HepG2 (cell line): ENCODE data around the gene TMTC1. TPM values are rescaled to one million over a fixed set of nuclear protein-coding genes. Genes with fewer than 3 reads are reported as not detected.

ENCODE experiments used
- ATAC-seq: fragments of 200-7000 bp; cut with Tn5 transposase; 3 replicates; pipeline ENCODE4 v1.9.1; 2020; ENCODE audit warnings: mild to moderate bottlenecking, moderate library complexity
- BruUV-seq: library from RNA; stranded (reverse); fragments of 400-500 nt; replicated peaks from 2 replicates; lab custom pipeline; 2021; lab: Mats Ljungman, UMichigan
- CTCF ChIA-PET: fragments of 300-600 bp; formaldehyde crosslinking; extraction: SDS; loops from one replicate; lab custom pipeline; 2021; ENCODE audit warnings: low total read pairs, inconsistent platforms, low intra/inter-chr PET ratio; lab: Yijun Ruan, JAX
- POLR2A ChIA-PET: fragments of 350-600 bp; sonication (Branson Sonifier 250); formaldehyde crosslinking; loops from one replicate; lab custom pipeline; 2020; ENCODE audit warnings: antibody characterized with exemption, inconsistent platforms; lab: Yijun Ruan, JAX
- DNase-seq: peaks from one replicate; pipeline ENCODE4 v3.0.0-alpha.2; 2015; ENCODE audit warnings: low spot score
- FAIRE-seq: peaks from 3 replicates; lab custom pipeline; 2011; peaks lifted over from hg19 to GRCh38; lab: Jason Lieb, UNC
- H2AFZ ChIP-seq: one replicate; pipeline ENCODE4 v1.6.1; 2011; ENCODE audit warnings: low read length, inconsistent platforms
- H3K27ac ChIP-seq: fragments of 300-600 bp; 3 replicates; pipeline ENCODE4 v1.8.0; 2011; ENCODE audit warnings: mixed run types, mild to moderate bottlenecking, mixed read lengths, low read length, inconsistent platforms; ENCODE audit not compliant: insufficient read depth; ENCODE audit errors: extremely low read length
- H3K27me3 ChIP-seq, 2 experiments: fragments of 200-600 bp in 1 of 2; 2 replicates in 1 of 2; 3 replicates in 1 of 2; pipeline versions ENCODE4 v1.6.0 to v1.8.0; 2011; ENCODE audit warnings: low read length in 2 of 2, mild to moderate bottlenecking in 2 of 2, moderate library complexity in 2 of 2, inconsistent platforms in 1 of 2; ENCODE audit not compliant: insufficient read depth in 2 of 2, control insufficient read depth in 1 of 2
- H3K36me3 ChIP-seq, 2 experiments: fragments of 200-600 bp in 1 of 2; replicated peaks in 1 of 2; 2 replicates in 1 of 2; 3 replicates in 1 of 2; pipeline versions ENCODE4 v1.5.1 to v1.8.0; 2011; ENCODE audit warnings: low read length in 2 of 2, inconsistent platforms in 1 of 2; ENCODE audit not compliant: insufficient read depth in 2 of 2, control insufficient read depth in 1 of 2
- H3K4me1 ChIP-seq: 2 replicates; pipeline ENCODE4 v1.5.1; 2012; ENCODE audit warnings: low read length, inconsistent platforms; ENCODE audit not compliant: insufficient read depth
- H3K4me2 ChIP-seq: 2 replicates; pipeline ENCODE4 v1.6.0; 2011; ENCODE audit warnings: low read depth, low read length, inconsistent platforms
- H3K4me3 ChIP-seq, 3 experiments: fragments of 200-600 bp in 1 of 3; sonication (generic), shearing (Covaris generic) in 1 of 3; replicated peaks in 1 of 3; 2 replicates each; pipeline ENCODE4 v1.5.1; 2011 to 2016; ENCODE audit warnings: low read length in 3 of 3, inconsistent platforms in 2 of 3, low read depth in 2 of 3, mild to moderate bottlenecking in 2 of 3, control low read depth in 1 of 3, mixed read lengths in 1 of 3; ENCODE audit not compliant: insufficient read depth in 1 of 3
- H3K79me2 ChIP-seq: one replicate; pipeline ENCODE4 v1.6.1; 2011; ENCODE audit warnings: low read length, inconsistent platforms; ENCODE audit not compliant: insufficient read depth
- H3K9ac ChIP-seq: 2 replicates; pipeline ENCODE4 v1.6.0; 2011; ENCODE audit warnings: mild to moderate bottlenecking, low read depth, low read length, inconsistent platforms; ENCODE audit not compliant: insufficient read depth
- H3K9me3 ChIP-seq: 2 replicates; pipeline ENCODE4 v1.5.1; 2012; ENCODE audit warnings: mild to moderate bottlenecking, low read length
- H4K20me1 ChIP-seq: 2 replicates; pipeline ENCODE4 v1.6.0; 2011; ENCODE audit warnings: inconsistent platforms, mild to moderate bottlenecking, low read length, moderate library complexity; ENCODE audit not compliant: insufficient read depth
- FOXJ3 ChIP-seq: sonication (generic); formaldehyde crosslinking; IDR thresholded peaks from 2 replicates; pipeline ENCODE4 v1.4.0; 2020; ENCODE audit warnings: missing genetic modification reagents, mild to moderate bottlenecking, borderline replicate concordance
- KDM2A ChIP-seq: sonication (generic); formaldehyde crosslinking; IDR thresholded peaks from 2 replicates; pipeline ENCODE4 v1.4.0; 2020; ENCODE audit warnings: low read depth, missing genetic modification reagents, borderline replicate concordance
- KLF6 ChIP-seq: IDR thresholded peaks from 2 replicates; pipeline ENCODE4 v1.8.0; 2016; ENCODE audit warnings: missing biosample characterization, missing genetic modification reagents
- MAFF ChIP-seq: IDR thresholded peaks from 2 replicates; pipeline ENCODE4 v1.6.1; 2011; ENCODE audit warnings: low read depth, low read length, improper control_type of control experiment
- MTF2 ChIP-seq: sonication (generic); formaldehyde crosslinking; IDR thresholded peaks from 2 replicates; pipeline ENCODE4 v1.5.0; 2020; ENCODE audit warnings: missing genetic modification reagents, borderline replicate concordance
- MYC ChIP-seq: sonication (generic); formaldehyde crosslinking; IDR thresholded peaks from 2 replicates; pipeline ENCODE4 v1.9.0; 2021; ENCODE audit warnings: missing genetic modification reagents, borderline replicate concordance
- POGZ ChIP-seq: sonication (generic); formaldehyde crosslinking; IDR thresholded peaks from 2 replicates; pipeline ENCODE4 v1.4.0; 2020; ENCODE audit warnings: mild to moderate bottlenecking, missing genetic modification reagents
- SIN3B ChIP-seq: fragments of 150-350 bp; IDR thresholded peaks from 2 replicates; pipeline ENCODE4 v1.6.1; 2014; ENCODE audit warnings: low read length
- SMAD9 ChIP-seq: sonication (generic); formaldehyde crosslinking; IDR thresholded peaks from 2 replicates; pipeline ENCODE4 v1.5.1; 2020; ENCODE audit warnings: mild to moderate bottlenecking, missing genetic modification reagents
- U2AF1 ChIP-seq: fragments of 200-400 bp; formaldehyde crosslinking; optimal IDR thresholded peaks from 2 replicates; pipeline ENCODE3; 2017; ENCODE audit warnings: mild to moderate bottlenecking, low read depth, low read length
- ZC3H13 ChIP-seq: sonication (generic); formaldehyde crosslinking; IDR thresholded peaks from 2 replicates; pipeline ENCODE4 v1.8.1; 2023; ENCODE audit warnings: mild to moderate bottlenecking, missing genetic modification reagents, moderate library complexity
- ZNF569 ChIP-seq: sonication (generic); formaldehyde crosslinking; IDR thresholded peaks from 2 replicates; pipeline ENCODE4 v1.5.0; 2020; ENCODE audit warnings: mild to moderate bottlenecking, missing genetic modification reagents, moderate library complexity, borderline replicate concordance
- WGBS: methylation state at CpG from one replicate; pipeline ENCODE4 v1.1.6; 2017; ENCODE audit warnings: low lambda C conversion rate; 5-methylcytosine and 5-hydroxymethylcytosine counted together
- in situ Hi-C: cut with HindIII; loops from 2 replicates; pipeline ENCODE4 v1.10.0; 2017; ENCODE audit warnings: low pct_unique_long_range_greater_than_20kb; ENCODE audit not compliant: extremely low pct_ligation_motif_present
- intact Hi-C: fragments of 100-400 bp; cut with micrococcal nuclease; formaldehyde crosslinking; loops from one replicate; pipeline ENCODE4 v1.10.0; 2022; ENCODE audit not compliant: unreplicated experiment
- polyA plus RNA-seq, 8 experiments: library from polyadenylated mRNA; depleted of rRNA in 3 of 8; stranded (reverse) in 7 of 8; unstranded in 1 of 8; fragments of >200 nt; fragmentation: Illumina TruSeq in 4 of 8; extraction: Trizol in 4 of 8; gene quantifications; 2 replicates each; pipeline versions ENCODE4 v1.2.1 to v1.2.3, GENCODE V29; 2011 to 2016; ENCODE audit warnings: low read depth in 4 of 8, missing spikeins in 1 of 8, mixed read lengths in 1 of 8; ENCODE audit not compliant: insufficient read depth in 1 of 8
- total RNA-seq, 5 experiments: library from RNA; depleted of rRNA; stranded (reverse); fragments of >200 nt; fragmentation: Illumina TruSeq; extraction: Trizol; gene quantifications; 2 replicates each; pipeline ENCODE4 v1.2.3, GENCODE V29; 2016; ENCODE audit warnings: low read depth in 1 of 5
- TF ChIP-seq, protein P1 (sequence below): sonication (generic); formaldehyde crosslinking; IDR thresholded peaks from 2 replicates; pipeline ENCODE4 v1.5.0; 2020; ENCODE audit warnings: missing genetic modification reagents
- TF ChIP-seq, protein P2 (sequence below): sonication (generic); formaldehyde crosslinking; IDR thresholded peaks from 2 replicates; pipeline ENCODE4 v1.4.0; 2020; ENCODE audit warnings: missing genetic modification reagents

TMTC1 gene
- total and polyA plus RNA-seq, 2 of the 13 experiments (the other 11 are each of a cell fraction or from before 2014, with no cell fraction given) = 0.69 to 1.8 TPM

DNA sequence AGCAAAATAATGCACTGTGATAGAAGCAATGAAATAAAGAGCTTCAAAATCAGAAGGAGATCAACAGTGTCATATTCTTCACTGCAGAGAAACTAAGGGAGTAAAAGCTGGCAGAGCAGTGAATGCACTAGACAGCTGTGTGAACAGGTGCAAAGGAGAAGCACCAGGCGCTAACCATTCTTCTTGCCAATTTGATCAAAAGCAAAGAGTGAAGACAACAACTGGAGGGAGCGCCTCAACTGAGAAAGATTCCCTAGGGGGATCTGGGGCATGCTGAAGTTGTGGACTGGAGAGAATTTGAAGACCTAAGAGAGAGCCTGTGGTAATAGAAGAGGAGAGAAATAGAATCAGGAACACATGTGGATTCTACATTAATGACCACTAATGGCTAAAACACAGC, 235.9 kb downstream of the TMTC1 start (continued):
- no peak for TF ChIP-seq MAFF
- TF ChIP-seq, all 625 proteins: peak for 0

DNA sequence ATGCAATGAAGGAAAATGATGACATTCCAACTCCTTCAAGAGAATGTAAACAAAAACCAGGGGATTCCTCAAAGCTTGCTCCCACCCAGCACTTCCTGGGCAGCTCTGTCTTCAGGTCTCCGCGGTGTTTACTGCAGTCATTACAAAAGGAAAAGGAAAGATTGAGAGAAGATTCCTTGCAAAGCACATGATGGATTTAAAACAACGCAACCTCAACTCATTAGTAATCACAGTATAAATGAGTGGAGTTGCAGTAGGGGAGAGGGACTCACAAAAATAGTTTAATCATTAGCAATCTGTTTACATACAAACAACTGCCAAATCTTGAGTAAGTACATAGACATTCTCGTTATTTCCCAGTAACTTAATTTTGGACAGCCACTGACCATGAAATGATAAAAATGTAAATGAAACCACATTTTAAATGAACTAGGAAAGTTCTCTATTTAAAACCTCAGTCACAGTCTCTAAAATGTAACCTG, 236.6 kb downstream of the TMTC1 start:
- FAIRE-seq (no peak), DNase-seq (no peak), ATAC-seq (no peak)
- Histone ChIP-seq H3K4me2 (no peak overlapping the region), H3K4me1 (no peaks in the 10 kb centered on the region), H3K27me3 (no peaks in the 10 kb centered on the region), H3K9ac (no peak overlapping the region), H3K36me3 (no peaks in the 10 kb centered on the region), H3K4me3 (no peak overlapping the region), H3K9me3 (no peaks in the 10 kb centered on the region), H3K79me2 (no peaks in the 10 kb centered on the region), H3K27ac (no peak overlapping the region), H2AFZ (no peak overlapping the region), H4K20me1 (no peaks in the 10 kb centered on the region)
- no peak for TF ChIP-seq SIN3B
- TF ChIP-seq SMAD9 (CRISPR knock-in tag) = no peak
- ChIA-PET POLR2A (no interaction called here), CTCF (no interaction called here)
- in situ Hi-C loops (loop anchor here (25.0 kb wide), 1 partner anchor 1290 kb away; no protein-coding TSS in a partner anchor), intact Hi-C loops (no loop called here)
- BruUV-seq = no TSS peak
- 82% methylated on average over 4 of the region's 4 CpGs for WGBS

DNA sequence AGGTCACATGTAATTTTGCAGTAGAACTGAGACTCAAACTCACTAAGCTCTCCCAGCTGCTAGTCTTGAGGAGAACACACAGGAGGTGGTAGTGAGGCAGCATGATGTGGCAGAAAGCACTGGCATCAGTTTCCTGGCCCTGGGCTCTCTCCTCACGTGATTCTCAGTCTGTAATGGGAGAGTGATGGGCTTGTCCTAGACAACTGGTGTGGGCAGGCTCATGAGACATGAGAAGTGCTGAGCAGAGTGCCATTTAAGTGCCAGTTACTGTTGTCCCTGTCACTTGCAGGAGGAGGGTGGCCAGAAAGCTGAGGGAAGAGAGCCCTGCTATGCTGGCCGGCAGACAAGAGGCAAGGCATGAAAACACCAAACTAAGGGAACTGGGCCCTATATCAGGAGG, 237.7 kb downstream of the TMTC1 start:
- FAIRE-seq (no peak), ATAC-seq (no peak), DNase-seq (no peak)
- POLR2A ChIA-PET = no interaction called here
- intact Hi-C loops = no loop called here
- H2AFZ ChIP-seq = no peak overlapping the region
- H3K27ac ChIP-seq = no peak overlapping the region
- in situ Hi-C loops = loop anchor here (25.0 kb wide), 1 partner anchor 1291 kb away; no protein-coding TSS in a partner anchor
- BruUV-seq = no TSS peak
- H3K4me3 ChIP-seq = no peak overlapping the region
- H3K36me3 ChIP-seq = no peaks in the 10 kb centered on the region
- 25% methylated on average over 2 of the region's 2 CpGs for WGBS
- H3K9ac ChIP-seq = no peak overlapping the region
- H3K4me1 ChIP-seq = no peaks in the 10 kb centered on the region
- H3K4me2 ChIP-seq = no peak overlapping the region
- no peaks in the 10 kb centered on the region for H4K20me1 ChIP-seq
- H3K9me3 ChIP-seq = no peaks in the 10 kb centered on the region
- no peaks in the 10 kb centered on the region for H3K79me2 ChIP-seq
- CTCF ChIA-PET = no interaction called here
- H3K27me3 ChIP-seq = no peaks in the 10 kb centered on the region
- TF ChIP-seq ZC3H13 (CRISPR knock-in tag) = no peak
- TF ChIP-seq U2AF1 = no peak
- no peak for TF ChIP-seq POGZ (CRISPR knock-in tag)
- TF ChIP-seq, protein P1, sequence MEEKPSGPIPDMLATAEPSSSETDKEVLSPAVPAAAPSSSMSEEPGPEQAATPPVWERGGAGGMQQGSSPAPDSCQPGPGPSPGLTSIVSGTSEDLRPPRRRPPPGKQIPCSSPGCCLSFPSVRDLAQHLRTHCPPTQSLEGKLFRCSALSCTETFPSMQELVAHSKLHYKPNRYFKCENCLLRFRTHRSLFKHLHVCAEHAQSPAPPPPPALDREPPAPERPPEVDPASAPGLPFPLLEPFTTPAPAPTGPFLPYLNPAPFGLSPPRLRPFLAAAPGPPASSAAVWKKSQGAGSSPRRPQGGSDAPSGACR (CRISPR knock-in tag) = no peak
- TF ChIP-seq MYC (CRISPR knock-in tag) = no peak
- TF ChIP-seq, protein P2, sequence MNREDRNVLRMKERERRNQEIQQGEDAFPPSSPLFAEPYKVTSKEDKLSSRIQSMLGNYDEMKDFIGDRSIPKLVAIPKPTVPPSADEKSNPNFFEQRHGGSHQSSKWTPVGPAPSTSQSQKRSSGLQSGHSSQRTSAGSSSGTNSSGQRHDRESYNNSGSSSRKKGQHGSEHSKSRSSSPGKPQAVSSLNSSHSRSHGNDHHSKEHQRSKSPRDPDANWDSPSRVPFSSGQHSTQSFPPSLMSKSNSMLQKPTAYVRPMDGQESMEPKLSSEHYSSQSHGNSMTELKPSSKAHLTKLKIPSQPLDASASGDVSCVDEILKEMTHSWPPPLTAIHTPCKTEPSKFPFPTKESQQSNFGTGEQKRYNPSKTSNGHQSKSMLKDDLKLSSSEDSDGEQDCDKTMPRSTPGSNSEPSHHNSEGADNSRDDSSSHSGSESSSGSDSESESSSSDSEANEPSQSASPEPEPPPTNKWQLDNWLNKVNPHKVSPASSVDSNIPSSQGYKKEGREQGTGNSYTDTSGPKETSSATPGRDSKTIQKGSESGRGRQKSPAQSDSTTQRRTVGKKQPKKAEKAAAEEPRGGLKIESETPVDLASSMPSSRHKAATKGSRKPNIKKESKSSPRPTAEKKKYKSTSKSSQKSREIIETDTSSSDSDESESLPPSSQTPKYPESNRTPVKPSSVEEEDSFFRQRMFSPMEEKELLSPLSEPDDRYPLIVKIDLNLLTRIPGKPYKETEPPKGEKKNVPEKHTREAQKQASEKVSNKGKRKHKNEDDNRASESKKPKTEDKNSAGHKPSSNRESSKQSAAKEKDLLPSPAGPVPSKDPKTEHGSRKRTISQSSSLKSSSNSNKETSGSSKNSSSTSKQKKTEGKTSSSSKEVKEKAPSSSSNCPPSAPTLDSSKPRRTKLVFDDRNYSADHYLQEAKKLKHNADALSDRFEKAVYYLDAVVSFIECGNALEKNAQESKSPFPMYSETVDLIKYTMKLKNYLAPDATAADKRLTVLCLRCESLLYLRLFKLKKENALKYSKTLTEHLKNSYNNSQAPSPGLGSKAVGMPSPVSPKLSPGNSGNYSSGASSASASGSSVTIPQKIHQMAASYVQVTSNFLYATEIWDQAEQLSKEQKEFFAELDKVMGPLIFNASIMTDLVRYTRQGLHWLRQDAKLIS (CRISPR knock-in tag) = no peak
- no peak for TF ChIP-seq FOXJ3 (CRISPR knock-in tag)
- no peak for TF ChIP-seq KLF6 (CRISPR knock-in tag)
- no peak for TF ChIP-seq ZNF569 (CRISPR knock-in tag)
- no peak for TF ChIP-seq MTF2 (CRISPR knock-in tag)
- TF ChIP-seq KDM2A (CRISPR knock-in tag) = no peak
